Astrocyte of the cerebellum (primary cell): ENCODE data around the gene UBE2D4.
"Not testable (repeated sequence)": the region's sequence is repeated elsewhere in the genome, so short reads cannot be mapped to it uniquely, and the experiment has no call there.

Experiments
- DNase-seq: peaks from one replicate; pipeline ENCODE4 v3.0.0-alpha.2; 2011; ENCODE audit warnings: low read depth
- H3K4me3 ChIP-seq: 2 replicates; pipeline ENCODE4 v1.5.1; 2011; ENCODE audit warnings: mild to moderate bottlenecking, low read depth, low read length, moderate library complexity
- in situ Hi-C: cut with HindIII; loops from 2 replicates; pipeline ENCODE4 v1.10.0; 2017; ENCODE audit warnings: low sequenced_read_pairs
- TF ChIP-seq, protein P1 (sequence below): IDR thresholded peaks from 2 replicates; pipeline ENCODE4 v1.5.1; 2012; ENCODE audit warnings: low read length, low read depth, moderate library complexity, mild to moderate bottlenecking; ENCODE audit errors: missing control alignments

UBE2D4 gene

GRCh38 chr7:43960933-43961332, 34.7 kb downstream of the UBE2D4 start:
- no peak overlapping the region for H3K4me3 ChIP-seq
- in situ Hi-C loops = no loop called here
- TF ChIP-seq, protein P1, sequence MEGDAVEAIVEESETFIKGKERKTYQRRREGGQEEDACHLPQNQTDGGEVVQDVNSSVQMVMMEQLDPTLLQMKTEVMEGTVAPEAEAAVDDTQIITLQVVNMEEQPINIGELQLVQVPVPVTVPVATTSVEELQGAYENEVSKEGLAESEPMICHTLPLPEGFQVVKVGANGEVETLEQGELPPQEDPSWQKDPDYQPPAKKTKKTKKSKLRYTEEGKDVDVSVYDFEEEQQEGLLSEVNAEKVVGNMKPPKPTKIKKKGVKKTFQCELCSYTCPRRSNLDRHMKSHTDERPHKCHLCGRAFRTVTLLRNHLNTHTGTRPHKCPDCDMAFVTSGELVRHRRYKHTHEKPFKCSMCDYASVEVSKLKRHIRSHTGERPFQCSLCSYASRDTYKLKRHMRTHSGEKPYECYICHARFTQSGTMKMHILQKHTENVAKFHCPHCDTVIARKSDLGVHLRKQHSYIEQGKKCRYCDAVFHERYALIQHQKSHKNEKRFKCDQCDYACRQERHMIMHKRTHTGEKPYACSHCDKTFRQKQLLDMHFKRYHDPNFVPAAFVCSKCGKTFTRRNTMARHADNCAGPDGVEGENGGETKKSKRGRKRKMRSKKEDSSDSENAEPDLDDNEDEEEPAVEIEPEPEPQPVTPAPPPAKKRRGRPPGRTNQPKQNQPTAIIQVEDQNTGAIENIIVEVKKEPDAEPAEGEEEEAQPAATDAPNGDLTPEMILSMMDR = no peak
- no peak for DNase-seq

DNA sequence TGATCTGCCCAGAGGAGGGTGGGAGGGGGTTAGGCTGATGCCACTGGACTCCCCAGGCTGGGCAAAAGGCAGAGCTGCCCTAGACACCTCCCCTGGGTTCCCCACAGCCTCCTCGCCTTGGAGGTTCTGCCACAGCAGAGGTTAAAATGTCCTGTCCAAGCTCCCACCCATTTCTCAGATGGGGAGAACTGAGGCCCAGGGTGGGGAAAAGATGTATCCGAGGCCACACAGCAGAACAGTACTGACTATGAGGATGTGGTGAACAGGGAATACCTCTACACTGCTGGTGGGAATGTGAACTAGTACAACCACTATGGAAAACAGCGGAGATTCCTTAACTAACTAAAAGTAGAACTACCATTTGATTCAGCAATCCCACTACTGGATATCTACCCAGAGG, 40.2 kb downstream of the UBE2D4 start:
- in situ Hi-C loops = not testable (repeated sequence)

GRCh38 chr7:43968172-43969040, 42.2 kb downstream of the UBE2D4 start:
- DNase-seq, in situ Hi-C loops, H3K4me3 ChIP-seq: not testable (repeated sequence)

More for the DNA sequence above, 40.2 kb downstream of the UBE2D4 start:
- not testable (repeated sequence) for DNase-seq, H3K4me3 ChIP-seq

GRCh38 chr7:43969586-43969985, 43.4 kb downstream of the UBE2D4 start:
- DNase-seq, H3K4me3 ChIP-seq, in situ Hi-C loops: not testable (repeated sequence)

GRCh38 chr7:43970698-43971097, 44.5 kb downstream of the UBE2D4 start:
- H3K4me3 ChIP-seq, DNase-seq, in situ Hi-C loops: not testable (repeated sequence)

- in situ Hi-C loops, H3K4me3 ChIP-seq: not testable (repeated sequence)
These were observed 47.9 kb downstream of the UBE2D4 start for GRCh38 chr7:43974033-43974573.

GRCh38 chr7:43974725-43975482, 48.7 kb downstream of the UBE2D4 start:
- DNase-seq, in situ Hi-C loops, H3K4me3 ChIP-seq: not testable (repeated sequence)

More at GRCh38 chr7:43974033-43974573, 47.9 kb downstream of the UBE2D4 start:
- not testable (repeated sequence) for DNase-seq

DNA sequence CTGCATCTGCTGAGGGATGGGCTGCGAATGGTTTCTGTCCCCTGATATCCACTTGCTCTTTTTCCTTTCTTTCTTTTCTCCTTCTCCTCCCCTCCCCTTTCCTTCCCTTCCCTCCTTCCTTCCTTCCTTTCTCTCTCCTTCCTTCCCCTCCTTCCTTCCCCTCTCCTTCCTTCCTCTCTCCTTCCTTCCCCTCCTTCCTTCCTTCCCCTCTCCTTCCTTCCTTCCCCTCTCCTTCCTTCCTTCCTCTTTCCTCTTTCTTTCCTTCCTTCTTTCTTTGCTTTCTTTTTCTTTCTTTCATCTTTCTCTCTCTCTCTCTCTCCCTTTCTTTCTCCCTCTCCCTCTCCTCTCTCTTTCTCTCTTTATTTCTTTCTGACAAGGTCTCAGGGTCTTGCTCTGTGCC, 51.3 kb downstream of the UBE2D4 start:
- in situ Hi-C loops = no loop called here
- TF ChIP-seq, protein P1 = no peak
- DNase-seq = no peak
- H3K4me3 ChIP-seq = no peak overlapping the region

DNA sequence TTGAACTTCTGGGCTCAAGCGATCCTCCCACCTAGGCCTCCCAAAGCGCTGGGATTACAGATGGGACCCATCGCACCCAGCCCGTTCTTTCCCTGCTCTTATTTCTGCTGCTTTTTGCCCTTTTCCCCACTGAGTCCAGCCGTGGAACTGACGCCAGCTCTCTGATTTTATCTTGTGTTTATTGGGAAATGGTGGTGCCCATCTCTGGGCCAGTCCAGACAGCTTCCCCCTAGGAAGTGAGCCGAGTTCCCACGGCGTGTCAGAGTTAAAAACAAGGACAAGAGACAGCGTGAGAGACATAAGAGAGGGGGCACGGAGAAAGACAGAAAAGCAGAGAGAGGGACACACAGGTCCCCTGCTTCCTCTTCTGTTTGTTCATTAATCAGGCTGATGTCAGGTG, 51.9 kb downstream of the UBE2D4 start:
- DNase-seq, H3K4me3 ChIP-seq, in situ Hi-C loops: not testable (repeated sequence)

DNA sequence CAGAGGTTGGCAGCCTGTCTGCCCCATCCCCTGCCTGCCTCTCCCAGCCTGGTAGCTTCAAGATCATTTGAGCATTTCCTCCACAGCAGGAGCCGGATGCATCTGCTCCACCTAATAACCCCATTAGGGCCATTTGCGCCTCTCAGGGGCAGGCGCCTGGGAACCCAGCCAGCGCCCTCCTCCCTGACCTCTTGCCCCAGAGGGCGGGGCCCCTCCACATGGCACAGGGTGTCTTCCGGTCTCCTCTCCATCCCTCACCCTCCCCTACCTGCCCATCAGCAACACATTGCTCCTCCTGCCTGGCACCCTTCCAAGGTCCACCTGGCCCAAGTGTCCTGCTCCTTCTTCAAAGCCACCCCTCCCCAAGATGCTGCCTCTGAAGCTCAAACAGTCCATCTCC, 56.6 kb downstream of the UBE2D4 start:
- in situ Hi-C loops, H3K4me3 ChIP-seq, DNase-seq: not testable (repeated sequence)

DNA sequence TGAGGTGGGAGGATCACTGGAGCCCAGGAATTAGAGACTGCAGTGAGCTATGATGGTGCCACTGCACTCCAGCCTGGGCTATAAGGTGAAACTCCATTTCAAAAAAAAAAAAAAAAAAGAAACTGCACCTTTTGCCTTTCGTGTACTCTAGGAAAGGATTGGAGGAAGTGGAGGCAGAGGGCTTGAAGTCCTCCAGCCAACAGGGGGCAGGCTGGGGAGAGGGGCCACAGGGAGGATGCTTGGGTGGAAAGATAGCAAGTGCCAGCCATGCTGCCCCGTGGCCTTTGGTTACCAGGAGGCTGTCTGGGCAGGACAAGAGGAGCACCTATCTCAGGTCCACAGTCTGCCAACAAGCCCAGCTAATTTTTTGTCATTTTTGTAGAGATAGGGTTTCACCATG, 57.5 kb downstream of the UBE2D4 start:
- in situ Hi-C loops, H3K4me3 ChIP-seq, DNase-seq: not testable (repeated sequence)
